ENCODE results near the gene DIS3L2.

DIS3L2 gene

GRCh38 chr2:232278534-232278933 is 317.0 kb downstream of the DIS3L2 start:
- DNase-seq: no peak

GRCh38 chr2:232280341-232280740 is 318.8 kb downstream of the DIS3L2 start:
- no peak for DNase-seq

GRCh38 chr2:232281858-232282507 is 320.5 kb downstream of the DIS3L2 start:
- DNase-seq: no peak

GRCh38 chr2:232282508-232283055 is 321.1 kb downstream of the DIS3L2 start:
- no peak for DNase-seq

- DNase-seq: no peak
These were observed 324.7 kb downstream of the DIS3L2 start for GRCh38 chr2:232286001-232286868.

GRCh38 chr2:232287316-232287715 is 325.8 kb downstream of the DIS3L2 start:
- DNase-seq: no peak

GRCh38 chr2:232288489-232289030 is 327.0 kb downstream of the DIS3L2 start:
- DNase-seq: no peak

GRCh38 chr2:232290668-232291067 is 329.2 kb downstream of the DIS3L2 start:
- no peak for DNase-seq

- no peak for DNase-seq
These were observed 329.8 kb downstream of the DIS3L2 start for GRCh38 chr2:232291343-232291742.

GRCh38 chr2:232292395-232293154 is 331.1 kb downstream of the DIS3L2 start:
- DNase-seq: peak; percentile 1

GRCh38 chr2:232293191-232293590 is 331.7 kb downstream of the DIS3L2 start:
- DNase-seq: no peak

GRCh38 chr2:232295971-232296370 is 334.5 kb downstream of the DIS3L2 start:
- DNase-seq: no peak

GRCh38 chr2:232296776-232297525 is 335.4 kb downstream of the DIS3L2 start:
- DNase-seq: no peak

- no peak for DNase-seq
These were observed 337.6 kb downstream of the DIS3L2 start for GRCh38 chr2:232299084-232299483.

GRCh38 chr2:232299927-232300674 is 338.6 kb downstream of the DIS3L2 start:
- no peak for DNase-seq

GRCh38 chr2:232300894-232301387 is 339.4 kb downstream of the DIS3L2 start:
- peak; percentile 56 for DNase-seq

GRCh38 chr2:232304236-232304635 is 342.7 kb downstream of the DIS3L2 start:
- DNase-seq: no peak

- DNase-seq: no peak
These were observed 345.3 kb downstream of the DIS3L2 start for GRCh38 chr2:232306741-232307305.

GRCh38 chr2:232307854-232308253 is 346.3 kb downstream of the DIS3L2 start:
- no peak for DNase-seq

GRCh38 chr2:232308986-232309385 is 347.5 kb downstream of the DIS3L2 start:
- DNase-seq: no peak

GRCh38 chr2:232309592-232309991 is 348.1 kb downstream of the DIS3L2 start:
- no peak for DNase-seq
